Measurements from ENCODE around the gene LMNTD2.

GRCh38 chr11:592918-593317, 32.4 kb upstream of the LMNTD2 start:
- TF ChIP-seq, protein P1, sequence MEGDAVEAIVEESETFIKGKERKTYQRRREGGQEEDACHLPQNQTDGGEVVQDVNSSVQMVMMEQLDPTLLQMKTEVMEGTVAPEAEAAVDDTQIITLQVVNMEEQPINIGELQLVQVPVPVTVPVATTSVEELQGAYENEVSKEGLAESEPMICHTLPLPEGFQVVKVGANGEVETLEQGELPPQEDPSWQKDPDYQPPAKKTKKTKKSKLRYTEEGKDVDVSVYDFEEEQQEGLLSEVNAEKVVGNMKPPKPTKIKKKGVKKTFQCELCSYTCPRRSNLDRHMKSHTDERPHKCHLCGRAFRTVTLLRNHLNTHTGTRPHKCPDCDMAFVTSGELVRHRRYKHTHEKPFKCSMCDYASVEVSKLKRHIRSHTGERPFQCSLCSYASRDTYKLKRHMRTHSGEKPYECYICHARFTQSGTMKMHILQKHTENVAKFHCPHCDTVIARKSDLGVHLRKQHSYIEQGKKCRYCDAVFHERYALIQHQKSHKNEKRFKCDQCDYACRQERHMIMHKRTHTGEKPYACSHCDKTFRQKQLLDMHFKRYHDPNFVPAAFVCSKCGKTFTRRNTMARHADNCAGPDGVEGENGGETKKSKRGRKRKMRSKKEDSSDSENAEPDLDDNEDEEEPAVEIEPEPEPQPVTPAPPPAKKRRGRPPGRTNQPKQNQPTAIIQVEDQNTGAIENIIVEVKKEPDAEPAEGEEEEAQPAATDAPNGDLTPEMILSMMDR (IDR thresholded peaks at IDR 0.05; ENCODE audit: poor library complexity) = no peak
- no peak for TF ChIP-seq EZH2phosphoT487 (IDR thresholded peaks at IDR 0.05; ENCODE audit: low read depth, severe bottlenecking, unreplicated experiment)
- no peak for TF ChIP-seq EZH2 (IDR thresholded peaks at IDR 0.05; ENCODE audit: borderline replicate concordance)
